IMR-90 (cell line): Measurements from ENCODE around the gene GPC5. TPM values are rescaled to one million over a fixed set of nuclear protein-coding genes. Genes with fewer than 3 reads are reported as not detected.

Experiments used
- ATAC-seq: fragments of 200-7000 bp; cut with Tn5 transposase; 2 replicates; pipeline ENCODE4 v1.9.1; 2020; ENCODE audit warnings: low read depth, mild to moderate bottlenecking, moderate library complexity
- BruUV-seq: library from RNA; stranded (reverse); fragments of 400-500 nt; replicated peaks from 2 replicates; lab custom pipeline; 2021; lab: Mats Ljungman, UMichigan
- CTCF ChIA-PET: fragments of 300-600 bp; formaldehyde crosslinking; extraction: SDS; loops from one replicate; lab custom pipeline; 2021; ENCODE audit warnings: antibody characterized with exemption; lab: Yijun Ruan, JAX
- POLR2A ChIA-PET: fragments of 300-600 bp; sonication (Branson Sonifier 250); formaldehyde crosslinking; loops from one replicate; lab custom pipeline; 2022; ENCODE audit warnings: antibody characterized with exemption; ENCODE audit not compliant: unreplicated experiment; lab: Charles Lee
- DNase-seq: peaks from one replicate; pipeline ENCODE4 v3.0.0; 2013
- H2AFZ ChIP-seq: replicated peaks from 2 replicates; pipeline ENCODE3; 2013; ENCODE audit warnings: low read length, mild to moderate bottlenecking; ENCODE audit not compliant: poor library complexity
- H2AK5ac ChIP-seq: 2 replicates; pipeline ENCODE4 v1.6.1; 2013; ENCODE audit warnings: low read depth, low read length, inconsistent platforms
- H2AK9ac ChIP-seq: replicated peaks from 2 replicates; pipeline ENCODE3; 2013; ENCODE audit warnings: mild to moderate bottlenecking, low read depth, low read length, moderate library complexity; ENCODE audit not compliant: poor library complexity
- H2BK120ac ChIP-seq: 2 replicates; pipeline ENCODE4 v1.6.1; 2013; ENCODE audit warnings: low read depth, low read length, inconsistent platforms
- H2BK15ac ChIP-seq: 3 replicates; pipeline ENCODE4 v1.6.1; 2013; ENCODE audit warnings: low read depth, low read length, inconsistent platforms
- H2BK20ac ChIP-seq: 2 replicates; pipeline ENCODE4 v1.6.1; 2013; ENCODE audit warnings: low read depth, mild to moderate bottlenecking, inconsistent platforms, low read length, moderate library complexity
- H2BK5ac ChIP-seq: 2 replicates; pipeline ENCODE4 v1.6.1; 2013; ENCODE audit warnings: mild to moderate bottlenecking, low read depth, low read length, inconsistent platforms; ENCODE audit not compliant: poor library complexity, severe bottlenecking
- H3K14ac ChIP-seq: replicated peaks from 2 replicates; pipeline ENCODE4 v1.6.1; 2013; ENCODE audit warnings: low read depth, low read length, inconsistent platforms
- H3K18ac ChIP-seq: 2 replicates; pipeline ENCODE4 v1.6.1; 2013; ENCODE audit warnings: low read depth, low read length, control low read depth
- H3K23ac ChIP-seq: 2 replicates; pipeline ENCODE4 v1.6.1; 2013; ENCODE audit warnings: low read depth, low read length, inconsistent platforms
- H3K27ac ChIP-seq: 2 replicates; pipeline ENCODE4 v1.5.1; 2013; ENCODE audit warnings: mild to moderate bottlenecking, control low read depth, low read length; ENCODE audit not compliant: insufficient read depth
- H3K27me3 ChIP-seq: 2 replicates; pipeline ENCODE4 v1.6.1; 2013; ENCODE audit warnings: low read length; ENCODE audit not compliant: control insufficient read depth, insufficient read depth
- H3K36me3 ChIP-seq: 2 replicates; pipeline ENCODE4 v1.6.1; 2013; ENCODE audit warnings: low read length, mixed read lengths; ENCODE audit not compliant: control insufficient read depth, insufficient read depth
- H3K4ac ChIP-seq: 2 replicates; pipeline ENCODE4 v1.6.1; 2013; ENCODE audit warnings: low read depth, low read length, inconsistent platforms
- H3K4me1 ChIP-seq: 2 replicates; pipeline ENCODE4 v1.6.1; 2013; ENCODE audit warnings: low read length, mixed read lengths; ENCODE audit not compliant: control insufficient read depth, insufficient read depth
- H3K4me2 ChIP-seq: 2 replicates; pipeline ENCODE4 v1.6.1; 2013; ENCODE audit warnings: low read depth, mild to moderate bottlenecking, control low read depth, low read length, moderate library complexity
- H3K4me3 ChIP-seq: 2 replicates; pipeline ENCODE4 v1.5.1; 2013; ENCODE audit warnings: low read depth, mild to moderate bottlenecking, control low read depth, low read length, moderate library complexity; ENCODE audit not compliant: insufficient read depth
- H3K56ac ChIP-seq: 2 replicates; pipeline ENCODE4 v1.6.1; 2013; ENCODE audit warnings: low read length, inconsistent platforms; ENCODE audit not compliant: insufficient read depth; ENCODE audit errors: extremely low read depth
- H3K79me1 ChIP-seq, 2 experiments: 2 replicates each; pipeline ENCODE4 v1.6.1; 2013; ENCODE audit warnings: low read length in 2 of 2, inconsistent platforms in 1 of 2, low read depth in 1 of 2
- H3K9ac ChIP-seq: 2 replicates; pipeline ENCODE4 v1.6.1; 2013; ENCODE audit warnings: low read depth, low read length, control low read depth
- H3K9me1 ChIP-seq: 2 replicates; pipeline ENCODE4 v1.6.1; 2013; ENCODE audit warnings: low read length, inconsistent platforms; ENCODE audit not compliant: insufficient read depth
- H3K9me3 ChIP-seq: 2 replicates; pipeline ENCODE4 v1.6.1; 2013; ENCODE audit warnings: low read length; ENCODE audit not compliant: control insufficient read depth, insufficient read depth
- H4K20me1 ChIP-seq: 2 replicates; pipeline ENCODE4 v1.6.1; 2013; ENCODE audit warnings: low read length, inconsistent platforms; ENCODE audit not compliant: insufficient read depth
- H4K5ac ChIP-seq: 2 replicates; pipeline ENCODE4 v1.6.1; 2013; ENCODE audit warnings: mild to moderate bottlenecking, low read depth, low read length, control low read depth
- H4K8ac ChIP-seq, 2 experiments: 2 replicates each; pipeline ENCODE4 v1.6.1; 2013; ENCODE audit warnings: low read depth in 2 of 2, low read length in 2 of 2, control low read depth in 1 of 2, inconsistent platforms in 1 of 2
- H4K91ac ChIP-seq: 2 replicates; pipeline ENCODE4 v1.6.1; 2013; ENCODE audit warnings: low read depth, low read length, inconsistent platforms; ENCODE audit not compliant: insufficient read depth
- MAFK ChIP-seq: IDR thresholded peaks from 2 replicates; pipeline ENCODE4 v1.6.1; 2012; ENCODE audit warnings: low read depth, low read length, improper control_type of control experiment
- POLR2A ChIP-seq: IDR thresholded peaks from 2 replicates; pipeline ENCODE4 v1.6.1; 2012; ENCODE audit warnings: mild to moderate bottlenecking, low read depth, low read length
- RAD21 ChIP-seq: IDR thresholded peaks from 2 replicates; pipeline ENCODE4 v1.6.1; 2012; ENCODE audit warnings: low read length, improper control_type of control experiment
- RFX5 ChIP-seq: IDR thresholded peaks from 2 replicates; pipeline ENCODE4 v1.8.0; 2012; ENCODE audit warnings: low read depth, mild to moderate bottlenecking, low read length, moderate library complexity
- SMC3 ChIP-seq: fragments of 150-350 bp; IDR thresholded peaks from 2 replicates; pipeline ENCODE4 v1.6.1; 2016; ENCODE audit warnings: low read depth, mild to moderate bottlenecking, antibody characterized with exemption, low read length, moderate library complexity
- dilution Hi-C: fragments of 300-500 bp; cut with HindIII; formaldehyde crosslinking; loops from one replicate; pipeline ENCODE4 v1.14.3; 2018; ENCODE audit warnings: low sequenced_read_pairs; ENCODE audit not compliant: unreplicated experiment
- in situ Hi-C: fragments of 300-500 bp; cut with MboI; formaldehyde crosslinking; loops from 3 replicates; pipeline ENCODE4 v1.14.3; 2019; ENCODE audit warnings: low sequenced_read_pairs, inconsistent platforms, mixed read lengths
- intact Hi-C: fragments of 100-400 bp; cut with micrococcal nuclease; formaldehyde crosslinking; loops from 2 replicates; pipeline ENCODE4 v1.10.0; 2022
- polyA plus RNA-seq, 3 experiments: library from polyadenylated mRNA; depleted of rRNA; stranded (reverse); fragments of >200 nt; gene quantifications; 2 replicates each; pipeline ENCODE4 v1.2.3, GENCODE V29; 2012; ENCODE audit warnings: low replicate concordance in 1 of 3
- total RNA-seq: library from RNA; depleted of rRNA; stranded (reverse); fragments of >200 nt; gene quantifications from 2 replicates; pipeline ENCODE4 v1.2.3, GENCODE V29; 2012
- TF ChIP-seq, protein P1 (sequence below): fragments of 150-350 bp; IDR thresholded peaks from 2 replicates; pipeline ENCODE4 v1.6.1; 2016; ENCODE audit warnings: low read depth, mild to moderate bottlenecking, low read length, moderate library complexity, borderline replicate concordance
- TF ChIP-seq, protein P2 (sequence below): fragments of 150-350 bp; IDR thresholded peaks from 2 replicates; pipeline ENCODE4 v1.6.1; 2017; ENCODE audit warnings: mild to moderate bottlenecking, antibody characterized with exemption, low read length, low read depth

The GPC5 gene
- total and polyA plus RNA-seq, 2 of the 4 experiments (the other 2 are of a cell fraction) = 0.94 to 1.8 TPM

DNA sequence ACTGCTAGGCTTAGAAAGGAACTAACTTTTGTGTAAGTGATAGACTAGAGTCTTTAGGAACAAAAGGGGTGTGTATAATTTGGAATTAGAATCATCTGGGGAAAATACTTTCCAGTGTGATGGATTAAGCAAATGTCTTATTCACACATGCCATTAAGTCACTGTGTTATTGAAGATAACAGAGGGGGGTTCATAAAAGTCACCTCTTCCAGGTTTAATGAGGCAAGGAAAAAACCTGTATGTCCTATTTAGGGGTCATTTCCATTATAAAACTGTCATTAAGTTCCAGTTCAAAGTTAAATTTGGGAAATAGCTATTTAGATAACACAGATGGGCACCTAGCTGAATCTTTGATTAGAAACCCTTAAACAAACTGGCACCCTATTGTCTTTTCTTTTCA lies 1323.2 kb downstream of the GPC5 start:
- H2BK120ac ChIP-seq = no peak overlapping the region
- ChIA-PET CTCF (no interaction called here), POLR2A (no interaction called here)
- no peak overlapping the region for H3K23ac ChIP-seq
- H3K9ac ChIP-seq = no peak overlapping the region
- no peak overlapping the region for H3K4me2 ChIP-seq
- no peak for DNase-seq
- H3K56ac ChIP-seq = no peak overlapping the region
- intact Hi-C loops = no loop called here
- H4K5ac ChIP-seq = no peak overlapping the region
- H2BK5ac ChIP-seq = no peak overlapping the region
- H4K8ac ChIP-seq = no peak overlapping the region
- no peak overlapping the region for H2AK9ac ChIP-seq
- H3K27me3 ChIP-seq = no peaks in the 10 kb centered on the region
- in situ Hi-C loops = no loop called here
- H3K14ac ChIP-seq = no peak overlapping the region
- H3K4me3 ChIP-seq = no peak overlapping the region
- H3K4me1 ChIP-seq = no peaks in the 10 kb centered on the region
- no peak overlapping the region for H2AK5ac ChIP-seq
- no peak overlapping the region for H4K91ac ChIP-seq
- H3K18ac ChIP-seq = no peak overlapping the region
- H3K79me1 ChIP-seq = no peaks in the 10 kb centered on the region
- no TSS peak for BruUV-seq
- dilution Hi-C loops = no loop called here
- no peak for ATAC-seq
- no peak overlapping the region for H2BK15ac ChIP-seq
- no peaks in the 10 kb centered on the region for H3K9me3 ChIP-seq
- no peak overlapping the region for H3K4ac ChIP-seq
- H2AFZ ChIP-seq = no peak overlapping the region
- H2BK20ac ChIP-seq = no peak overlapping the region
- no peaks in the 10 kb centered on the region for H3K9me1 ChIP-seq
- TF ChIP-seq RAD21 (no peak), RFX5 (no peak), POLR2A (no peak), MAFK (no peak), SMC3 (no peak)
- TF ChIP-seq, protein P1, sequence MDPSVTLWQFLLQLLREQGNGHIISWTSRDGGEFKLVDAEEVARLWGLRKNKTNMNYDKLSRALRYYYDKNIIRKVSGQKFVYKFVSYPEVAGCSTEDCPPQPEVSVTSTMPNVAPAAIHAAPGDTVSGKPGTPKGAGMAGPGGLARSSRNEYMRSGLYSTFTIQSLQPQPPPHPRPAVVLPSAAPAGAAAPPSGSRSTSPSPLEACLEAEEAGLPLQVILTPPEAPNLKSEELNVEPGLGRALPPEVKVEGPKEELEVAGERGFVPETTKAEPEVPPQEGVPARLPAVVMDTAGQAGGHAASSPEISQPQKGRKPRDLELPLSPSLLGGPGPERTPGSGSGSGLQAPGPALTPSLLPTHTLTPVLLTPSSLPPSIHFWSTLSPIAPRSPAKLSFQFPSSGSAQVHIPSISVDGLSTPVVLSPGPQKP = no peak
- TF ChIP-seq, protein P2, sequence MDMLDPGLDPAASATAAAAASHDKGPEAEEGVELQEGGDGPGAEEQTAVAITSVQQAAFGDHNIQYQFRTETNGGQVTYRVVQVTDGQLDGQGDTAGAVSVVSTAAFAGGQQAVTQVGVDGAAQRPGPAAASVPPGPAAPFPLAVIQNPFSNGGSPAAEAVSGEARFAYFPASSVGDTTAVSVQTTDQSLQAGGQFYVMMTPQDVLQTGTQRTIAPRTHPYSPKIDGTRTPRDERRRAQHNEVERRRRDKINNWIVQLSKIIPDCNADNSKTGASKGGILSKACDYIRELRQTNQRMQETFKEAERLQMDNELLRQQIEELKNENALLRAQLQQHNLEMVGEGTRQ = no peak
- no peaks in the 10 kb centered on the region for H3K36me3 ChIP-seq
- H3K27ac ChIP-seq = no peak overlapping the region
- H4K20me1 ChIP-seq = no peaks in the 10 kb centered on the region
